ENCODE measurements around the gene TMEM31. TPM values are rescaled to one million over a fixed set of nuclear protein-coding genes. Genes with fewer than 3 reads are reported as not detected.

TMEM31 gene
- total and polyA plus RNA-seq, 2 of the 4 experiments (the other 2 are of a cell fraction): 0.17 TPM; not detected in 1

GRCh38 chrX:103722505-103722904, 11.8 kb downstream of the TMEM31 start:
- Histone ChIP-seq H3K4ac (ENCODE audit: low read depth, low read length) (no peak overlapping the region), H3K4me2 (ENCODE audit: low read depth, low read length) (no peak overlapping the region), H2AFZ (replicated peaks; ENCODE audit: low read length, poor library complexity) (peak overlapping the region; percentile 46), H3K56ac (ENCODE audit: extremely low read depth, insufficient read depth, low read length) (no peak overlapping the region), H2BK5ac (ENCODE audit: low read depth, low read length, poor library complexity, severe bottlenecking) (no peak overlapping the region), H3K4me3 (ENCODE audit: insufficient read depth, low read depth, low read length) (no peak overlapping the region), H3K27me3 (ENCODE audit: control insufficient read depth, insufficient read depth, low read length) (peaks cover 3% of the 10 kb centered on the region), H4K91ac (ENCODE audit: insufficient read depth, low read depth, low read length) (no peak overlapping the region), H2AK9ac (replicated peaks; ENCODE audit: low read depth, low read length, poor library complexity) (no peak overlapping the region), H3K9me1 (ENCODE audit: insufficient read depth, low read length) (no peaks in the 10 kb centered on the region), H3K4me1 (ENCODE audit: control insufficient read depth, insufficient read depth, low read length) (no peaks in the 10 kb centered on the region), H4K8ac (ENCODE audit: low read depth in 2 of 2, low read length in 2 of 2) (no peak overlapping the region), H2BK15ac (ENCODE audit: low read depth, low read length) (no peak overlapping the region), H4K5ac (ENCODE audit: low read depth, low read length) (no peak overlapping the region), H3K18ac (ENCODE audit: low read depth, low read length) (no peak overlapping the region; the same call in 1 of the 2 replicates), H3K27ac (ENCODE audit: insufficient read depth, low read length) (no peak overlapping the region), H3K14ac (replicated peaks; ENCODE audit: low read depth, low read length) (peak overlapping the region; percentile 65; the same call in 1 of the 2 replicates), H3K9ac (ENCODE audit: low read depth, low read length) (no peak overlapping the region), H4K20me1 (ENCODE audit: insufficient read depth, low read length) (no peaks in the 10 kb centered on the region), H2BK120ac (ENCODE audit: low read depth, low read length) (peak overlapping the region; percentile 21; the same call in 1 of the 2 replicates), H3K79me1 (ENCODE audit: low read depth in 1 of 2, low read length in 2 of 2) (no peaks in the 10 kb centered on the region), H2BK20ac (ENCODE audit: low read depth, low read length) (peak overlapping the region; percentile 62; the same call in 1 of the 2 replicates), H3K9me3 (ENCODE audit: control insufficient read depth, insufficient read depth, low read length) (no peaks in the 10 kb centered on the region), H3K23ac (ENCODE audit: low read depth, low read length) (no peak overlapping the region), H2AK5ac (ENCODE audit: low read depth, low read length) (no peak overlapping the region), H3K36me3 (ENCODE audit: control insufficient read depth, insufficient read depth, low read length) (no peaks in the 10 kb centered on the region)
- dilution Hi-C loops (cut with HindIII; ENCODE audit: low sequenced_read_pairs, unreplicated experiment): no loop called here
- intact Hi-C loops (cut with micrococcal nuclease): no loop called here
- DNase-seq: peak; percentile 46
- no peak for ATAC-seq (ENCODE audit: low read depth)
- POLR2A ChIA-PET (ENCODE audit: unreplicated experiment): no interaction called here
- TF ChIP-seq FOS (IDR thresholded peaks at IDR 0.05; ENCODE audit: low read depth, low read length) (no peak), NFE2L2 (IDR thresholded peaks at IDR 0.05; ENCODE audit: low read depth, low read length) (no peak), BHLHE40 (IDR thresholded peaks at IDR 0.05; ENCODE audit: low read depth, low read length) (no peak), RAD21 (IDR thresholded peaks at IDR 0.05; ENCODE audit: low read length) (no peak), CEBPB (IDR thresholded peaks at IDR 0.05; ENCODE audit: low read depth, low read length) (no peak), CTCF (conservative IDR thresholded peaks at IDR 0.05; ENCODE audit: low read depth, low read length) (no peak), CHD1 (IDR thresholded peaks at IDR 0.05; ENCODE audit: low read depth, low read length) (no peak)
- WGBS, 2 experiments (ENCODE audit: extremely low coverage in 2 of 2, insufficient read length in 1 of 2): no CpG with 5 or more reads among the region's 3 CpGs
- CTCF ChIA-PET: no interaction called here
- no TSS peak for BruUV-seq (replicated peaks)
- in situ Hi-C loops (cut with MboI; ENCODE audit: low sequenced_read_pairs): no loop called here

Measured in IMR-90 (cell line).